ENCODE data around the gene CLK2.

CLK2 gene

GRCh38 chr1:155284476-155284875 is 11.2 kb upstream of the CLK2 start:
- Histone ChIP-seq H3K4me3 (ENCODE audit: insufficient read depth, low read depth, low read length) (no peak overlapping the region), H3K27me3 (ENCODE audit: control insufficient read depth, insufficient read depth, low read length, poor library complexity, severe bottlenecking) (no peaks in the 10 kb centered on the region), H3K27ac (ENCODE audit: insufficient read depth, low read depth, low read length, poor library complexity, severe bottlenecking) (no peak overlapping the region), H3K4me1 (ENCODE audit: control insufficient read depth, insufficient read depth, low read length) (peaks cover under 1% of the 10 kb centered on the region), H3K9me3 (ENCODE audit: control insufficient read depth, low read length) (no peaks in the 10 kb centered on the region), H3K36me3 (ENCODE audit: control insufficient read depth, insufficient read depth, low read length) (no peaks in the 10 kb centered on the region)
- WGBS, 2 experiments = 94% methylated on average over 12 of the region's 12 CpGs

DNA sequence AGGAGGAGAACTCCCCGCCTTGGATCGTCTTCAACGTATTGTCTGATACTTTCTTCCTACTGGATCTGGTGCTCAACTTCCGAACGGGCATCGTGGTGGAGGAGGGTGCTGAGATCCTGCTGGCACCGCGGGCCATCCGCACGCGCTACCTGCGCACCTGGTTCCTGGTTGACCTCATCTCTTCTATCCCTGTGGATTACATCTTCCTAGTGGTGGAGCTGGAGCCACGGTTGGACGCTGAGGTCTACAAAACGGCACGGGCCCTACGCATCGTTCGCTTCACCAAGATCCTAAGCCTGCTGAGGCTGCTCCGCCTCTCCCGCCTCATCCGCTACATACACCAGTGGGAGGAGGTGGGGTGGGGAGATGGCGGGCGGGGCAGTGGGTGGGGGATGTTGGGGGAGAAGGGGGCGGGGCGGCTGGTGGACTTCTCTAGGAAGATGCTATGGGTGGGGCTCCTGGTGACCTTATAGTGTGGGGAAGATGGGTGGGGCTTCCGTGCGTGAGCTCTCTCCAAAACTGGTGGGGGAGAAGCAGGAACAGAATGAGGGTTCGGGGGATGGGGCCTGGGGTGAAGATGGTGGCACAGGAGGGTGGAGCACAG is 9.3 kb upstream of the CLK2 start:
- WGBS, 2 experiments = 93 to 95% methylated on average over 25 to 29 of the region's 29 CpGs
- Histone ChIP-seq H3K4me3 (ENCODE audit: insufficient read depth, low read depth, low read length) (no peak overlapping the region), H3K9me3 (ENCODE audit: control insufficient read depth, low read length) (no peaks in the 10 kb centered on the region), H3K27ac (ENCODE audit: insufficient read depth, low read depth, low read length, poor library complexity, severe bottlenecking) (no peak overlapping the region), H3K4me1 (ENCODE audit: control insufficient read depth, insufficient read depth, low read length) (peaks cover 14% of the 10 kb centered on the region), H3K27me3 (ENCODE audit: control insufficient read depth, insufficient read depth, low read length, poor library complexity, severe bottlenecking) (peaks cover 4% of the 10 kb centered on the region), H3K36me3 (ENCODE audit: control insufficient read depth, insufficient read depth, low read length) (no peaks in the 10 kb centered on the region)

- Histone ChIP-seq H3K36me3 (ENCODE audit: control insufficient read depth, insufficient read depth, low read length) (no peaks in the 10 kb centered on the region), H3K4me3 (ENCODE audit: insufficient read depth, low read depth, low read length) (no peak overlapping the region)
Observed at GRCh38 chr1:155279268-155279667, 6.0 kb upstream of the CLK2 start.

DNA sequence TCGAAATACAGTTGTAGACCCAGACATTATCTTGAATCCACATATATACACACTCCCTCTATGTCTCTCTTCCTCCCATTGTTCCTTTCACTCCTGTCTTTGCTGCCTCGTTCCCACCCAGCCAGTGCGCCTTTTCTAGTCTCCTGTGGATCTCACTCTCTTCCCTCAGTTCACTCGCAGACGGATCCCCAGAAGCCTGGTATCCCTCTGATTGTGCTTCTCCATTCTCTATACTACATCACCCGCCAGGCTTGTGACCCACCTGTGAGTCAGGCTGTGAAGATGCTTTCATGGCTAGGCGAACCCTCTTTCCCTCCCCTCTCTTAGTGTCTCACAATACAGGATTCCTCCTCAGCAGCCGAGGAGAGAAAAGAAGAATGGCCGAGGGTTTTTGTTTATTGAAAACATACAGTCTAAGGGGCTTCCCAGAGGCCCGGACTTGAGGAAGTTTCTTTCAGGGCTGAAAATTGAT is 5.4 kb upstream of the CLK2 start:
- Histone ChIP-seq H3K27ac (ENCODE audit: insufficient read depth, low read depth, low read length, poor library complexity, severe bottlenecking) (no peak overlapping the region), H3K27me3 (ENCODE audit: control insufficient read depth, insufficient read depth, low read length, poor library complexity, severe bottlenecking) (peaks cover 8% of the 10 kb centered on the region), H3K9me3 (ENCODE audit: control insufficient read depth, low read length) (no peaks in the 10 kb centered on the region), H3K4me1 (ENCODE audit: control insufficient read depth, insufficient read depth, low read length) (peaks cover 14% of the 10 kb centered on the region), H3K4me3 (ENCODE audit: insufficient read depth, low read depth, low read length) (no peak overlapping the region), H3K36me3 (ENCODE audit: control insufficient read depth, insufficient read depth, low read length) (no peaks in the 10 kb centered on the region)
- WGBS, 2 experiments = 45 to 50% methylated on average over 10 of the region's 10 CpGs

More at GRCh38 chr1:155279268-155279667, 6.0 kb upstream of the CLK2 start:
- H3K27ac ChIP-seq (ENCODE audit: insufficient read depth, low read depth, low read length, poor library complexity, severe bottlenecking) = no peak overlapping the region
- H3K9me3 ChIP-seq (ENCODE audit: control insufficient read depth, low read length) = no peaks in the 10 kb centered on the region
- WGBS, 2 experiments = 57 to 66% methylated on average over 2 of the region's 2 CpGs
- H3K27me3 ChIP-seq (ENCODE audit: control insufficient read depth, insufficient read depth, low read length, poor library complexity, severe bottlenecking) = peaks cover 8% of the 10 kb centered on the region
- peaks cover 14% of the 10 kb centered on the region for H3K4me1 ChIP-seq (ENCODE audit: control insufficient read depth, insufficient read depth, low read length)

DNA sequence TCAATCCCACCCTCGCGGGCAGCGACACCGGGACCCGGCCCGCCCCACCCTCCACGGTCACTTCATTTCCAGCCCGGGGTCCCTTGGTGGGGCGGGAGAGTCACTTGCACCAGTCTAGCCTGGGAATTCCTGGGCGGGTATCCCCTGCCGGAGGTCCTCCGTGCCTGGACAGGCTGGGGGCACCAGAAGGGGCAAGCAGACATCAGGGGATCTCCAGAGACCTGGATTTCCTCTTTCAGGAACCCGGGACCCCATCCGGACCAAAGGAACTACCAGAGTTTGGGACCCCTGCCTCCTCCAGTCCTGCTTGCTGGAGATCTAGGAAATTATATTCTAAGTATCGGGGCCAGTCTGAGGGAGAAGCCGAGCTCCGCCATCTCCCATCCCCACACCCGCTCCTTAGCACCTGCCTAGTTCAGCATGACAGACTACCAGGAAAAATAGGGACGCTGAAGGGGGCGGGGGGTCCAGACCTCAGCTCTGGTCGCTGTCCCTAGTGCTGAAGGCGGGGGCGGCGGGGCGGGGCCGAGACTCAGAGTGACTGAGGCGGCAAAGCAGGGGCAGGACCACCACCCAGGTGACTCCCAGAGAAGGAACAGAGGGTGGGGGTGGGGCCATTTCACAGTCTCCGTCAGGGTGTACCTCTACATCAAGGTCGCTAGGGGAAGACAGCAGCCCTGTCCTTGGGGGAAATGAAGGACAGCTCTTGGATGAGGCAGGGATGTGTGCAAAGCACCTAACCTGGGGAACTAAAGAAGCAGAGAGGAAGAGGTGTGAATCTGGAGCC is 4.8 kb upstream of the CLK2 start:
- Histone ChIP-seq H3K27me3 (ENCODE audit: control insufficient read depth, insufficient read depth, low read length, poor library complexity, severe bottlenecking) (peaks cover 8% of the 10 kb centered on the region), H3K36me3 (ENCODE audit: control insufficient read depth, insufficient read depth, low read length) (no peaks in the 10 kb centered on the region), H3K9me3 (ENCODE audit: control insufficient read depth, low read length) (no peaks in the 10 kb centered on the region), H3K4me1 (ENCODE audit: control insufficient read depth, insufficient read depth, low read length) (peaks cover 14% of the 10 kb centered on the region), H3K4me3 (ENCODE audit: insufficient read depth, low read depth, low read length) (peak overlapping the region; percentile 65), H3K27ac (ENCODE audit: insufficient read depth, low read depth, low read length, poor library complexity, severe bottlenecking) (no peak overlapping the region)
- 1 to 2% methylated on average over 29 of the region's 29 CpGs for WGBS, 2 experiments

- H3K9me3 ChIP-seq (ENCODE audit: control insufficient read depth, low read length) = no peaks in the 10 kb centered on the region
- H3K27ac ChIP-seq (ENCODE audit: insufficient read depth, low read depth, low read length, poor library complexity, severe bottlenecking) = no peak within 1 kb of the TSS
- H3K27me3 ChIP-seq (ENCODE audit: control insufficient read depth, insufficient read depth, low read length, poor library complexity, severe bottlenecking) = peaks cover 8% of the 10 kb centered on the region
- WGBS, 2 experiments = 1% methylated on average over 68 of the region's 68 CpGs
- peak within 1 kb of the TSS; percentile 65 for H3K4me3 ChIP-seq (ENCODE audit: insufficient read depth, low read depth, low read length)
- peaks cover 14% of the 10 kb centered on the region for H3K4me1 ChIP-seq (ENCODE audit: control insufficient read depth, insufficient read depth, low read length)
- no peaks in the 10 kb centered on the region for H3K36me3 ChIP-seq (ENCODE audit: control insufficient read depth, insufficient read depth, low read length)
Observed at GRCh38 chr1:155277070-155277901, 4.0 kb upstream of the CLK2 start, which contains the start of gene HCN3. HCN3 (plus strand) TSS chr1:155277463; CDS start chr1:155277591, 128 bp downstream.

DNA sequence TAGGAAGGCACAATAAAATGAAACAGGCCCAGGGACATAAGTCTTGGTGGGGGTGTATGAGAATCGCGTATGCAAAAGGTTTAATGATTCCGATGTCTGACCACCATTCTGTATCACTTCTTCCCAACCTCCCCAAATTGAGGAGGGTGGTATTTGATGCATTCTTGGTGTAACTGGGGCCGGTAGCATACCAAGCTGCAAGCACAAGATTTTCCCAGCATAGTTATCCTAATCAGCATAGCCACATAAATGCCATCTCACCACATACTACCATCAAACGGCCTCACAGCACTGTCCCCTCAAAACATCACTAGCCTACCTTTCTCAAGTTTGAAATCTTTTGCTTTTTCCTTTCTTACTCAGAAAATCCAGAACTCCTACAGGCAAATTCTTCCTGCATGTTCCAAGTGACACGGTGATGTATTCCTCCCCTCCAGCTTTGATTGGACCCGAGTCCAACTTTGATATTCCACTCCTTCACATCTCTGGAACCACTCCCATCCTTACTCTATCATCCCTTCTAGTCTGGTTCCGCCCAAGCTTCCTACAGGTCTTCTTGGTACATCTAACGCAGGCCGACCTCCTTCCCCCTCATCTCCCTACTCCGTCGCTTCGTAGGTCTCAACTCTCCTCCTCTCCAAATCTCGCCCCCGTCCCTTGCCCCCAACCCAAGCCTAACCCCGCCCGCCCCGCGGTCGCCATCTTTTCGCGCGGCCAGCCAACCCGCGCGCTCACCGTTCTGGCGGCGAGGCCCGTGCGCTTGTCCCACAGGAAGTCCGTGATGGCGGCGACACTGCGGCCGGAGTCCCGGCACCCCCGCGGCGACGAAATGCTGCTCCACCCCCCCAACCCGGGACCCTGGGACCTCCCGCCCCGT is 600 bp downstream of the CLK2 start:
- peaks cover 4% of the 10 kb centered on the region for H3K27me3 ChIP-seq (ENCODE audit: control insufficient read depth, insufficient read depth, low read length, poor library complexity, severe bottlenecking)
- H3K4me3 ChIP-seq (ENCODE audit: insufficient read depth, low read depth, low read length) = peak overlapping the region; percentile 73
- peak overlapping the region; percentile 87 for H3K27ac ChIP-seq (ENCODE audit: insufficient read depth, low read depth, low read length, poor library complexity, severe bottlenecking)
- H3K36me3 ChIP-seq (ENCODE audit: control insufficient read depth, insufficient read depth, low read length) = peaks cover 30% of the 10 kb centered on the region
- no peaks in the 10 kb centered on the region for H3K9me3 ChIP-seq (ENCODE audit: control insufficient read depth, low read length)
- 5 to 7% methylated on average over 43 to 44 of the region's 44 CpGs for WGBS, 2 experiments
- peaks cover 3% of the 10 kb centered on the region for H3K4me1 ChIP-seq (ENCODE audit: control insufficient read depth, insufficient read depth, low read length)

GRCh38 chr1:155269381-155269780 is 3.9 kb downstream of the CLK2 start:
- no peak overlapping the region for H3K4me3 ChIP-seq (ENCODE audit: insufficient read depth, low read depth, low read length)
- peaks cover 62% of the 10 kb centered on the region for H3K36me3 ChIP-seq (ENCODE audit: control insufficient read depth, insufficient read depth, low read length)
- H3K27ac ChIP-seq (ENCODE audit: insufficient read depth, low read depth, low read length, poor library complexity, severe bottlenecking) = no peak overlapping the region
- H3K4me1 ChIP-seq (ENCODE audit: control insufficient read depth, insufficient read depth, low read length) = peaks cover 3% of the 10 kb centered on the region
- no peaks in the 10 kb centered on the region for H3K9me3 ChIP-seq (ENCODE audit: control insufficient read depth, low read length)
- H3K27me3 ChIP-seq (ENCODE audit: control insufficient read depth, insufficient read depth, low read length, poor library complexity, severe bottlenecking) = no peaks in the 10 kb centered on the region
- 95 to 97% methylated on average over 21 of the region's 21 CpGs for WGBS, 2 experiments

GRCh38 chr1:155268630-155269029 is 4.7 kb downstream of the CLK2 start:
- 95 to 97% methylated on average over 21 of the region's 21 CpGs for whole genome bisulfite sequencing, 2 experiments
- Histone ChIP-seq H3K27ac (ENCODE audit: insufficient read depth, low read depth, low read length, poor library complexity, severe bottlenecking) (no peak overlapping the region), H3K9me3 (ENCODE audit: control insufficient read depth, low read length) (no peaks in the 10 kb centered on the region), H3K36me3 (ENCODE audit: control insufficient read depth, insufficient read depth, low read length) (peaks cover 65% of the 10 kb centered on the region), H3K4me3 (ENCODE audit: insufficient read depth, low read depth, low read length) (no peak overlapping the region), H3K4me1 (ENCODE audit: control insufficient read depth, insufficient read depth, low read length) (peaks cover 3% of the 10 kb centered on the region), H3K27me3 (ENCODE audit: control insufficient read depth, insufficient read depth, low read length, poor library complexity, severe bottlenecking) (no peaks in the 10 kb centered on the region)
